Liver (tissue), 3 donors: ENCODE results near the gene METTL17.

Experiments
- ATF3 ChIP-seq: IDR thresholded peaks from 2 replicates; pipeline ENCODE4 v1.6.1; 2016; ENCODE audit warnings: antibody characterized with exemption
- CTCF ChIP-seq: fragments of 150-350 bp; IDR thresholded peaks from 2 replicates; pipeline ENCODE4 v1.5.1; 2017; ENCODE audit warnings: improper control_type of control experiment, low read depth, low read length; ENCODE audit not compliant: missing input control
- GABPA ChIP-seq, 2 donors: IDR thresholded peaks in 1 of 2; conservative IDR thresholded peaks in 1 of 2; 2 replicates each; pipeline ENCODE4 v1.6.1; 2016; ENCODE audit warnings: antibody characterized with exemption in 2 of 2, mild to moderate bottlenecking in 1 of 2, moderate library complexity in 1 of 2
- MAX ChIP-seq: IDR thresholded peaks from 2 replicates; pipeline ENCODE4 v1.6.1; 2016; ENCODE audit warnings: antibody characterized with exemption
- TF ChIP-seq, protein P1 (sequence below): IDR thresholded peaks from 2 replicates; pipeline ENCODE4 v1.6.1; 2016; ENCODE audit warnings: antibody characterized with exemption, mild to moderate bottlenecking
- TF ChIP-seq, protein P2 (sequence below): IDR thresholded peaks from 2 replicates; pipeline ENCODE4 v1.6.1; 2016; ENCODE audit warnings: antibody characterized with exemption
- donor health status: healthy.
- donor health status: healthy.

GRCh38 chr14:20978687-20979086 lies 11.1 kb upstream of the METTL17 start:
- TF ChIP-seq CTCF (no peak), MAX (no peak), GABPA (IDR thresholded peaks at IDR 0.05 in 1 of 2, conservative IDR thresholded peaks at IDR 0.05 in 1 of 2) (no peak), ATF3 (no peak)
- TF ChIP-seq, protein P1, sequence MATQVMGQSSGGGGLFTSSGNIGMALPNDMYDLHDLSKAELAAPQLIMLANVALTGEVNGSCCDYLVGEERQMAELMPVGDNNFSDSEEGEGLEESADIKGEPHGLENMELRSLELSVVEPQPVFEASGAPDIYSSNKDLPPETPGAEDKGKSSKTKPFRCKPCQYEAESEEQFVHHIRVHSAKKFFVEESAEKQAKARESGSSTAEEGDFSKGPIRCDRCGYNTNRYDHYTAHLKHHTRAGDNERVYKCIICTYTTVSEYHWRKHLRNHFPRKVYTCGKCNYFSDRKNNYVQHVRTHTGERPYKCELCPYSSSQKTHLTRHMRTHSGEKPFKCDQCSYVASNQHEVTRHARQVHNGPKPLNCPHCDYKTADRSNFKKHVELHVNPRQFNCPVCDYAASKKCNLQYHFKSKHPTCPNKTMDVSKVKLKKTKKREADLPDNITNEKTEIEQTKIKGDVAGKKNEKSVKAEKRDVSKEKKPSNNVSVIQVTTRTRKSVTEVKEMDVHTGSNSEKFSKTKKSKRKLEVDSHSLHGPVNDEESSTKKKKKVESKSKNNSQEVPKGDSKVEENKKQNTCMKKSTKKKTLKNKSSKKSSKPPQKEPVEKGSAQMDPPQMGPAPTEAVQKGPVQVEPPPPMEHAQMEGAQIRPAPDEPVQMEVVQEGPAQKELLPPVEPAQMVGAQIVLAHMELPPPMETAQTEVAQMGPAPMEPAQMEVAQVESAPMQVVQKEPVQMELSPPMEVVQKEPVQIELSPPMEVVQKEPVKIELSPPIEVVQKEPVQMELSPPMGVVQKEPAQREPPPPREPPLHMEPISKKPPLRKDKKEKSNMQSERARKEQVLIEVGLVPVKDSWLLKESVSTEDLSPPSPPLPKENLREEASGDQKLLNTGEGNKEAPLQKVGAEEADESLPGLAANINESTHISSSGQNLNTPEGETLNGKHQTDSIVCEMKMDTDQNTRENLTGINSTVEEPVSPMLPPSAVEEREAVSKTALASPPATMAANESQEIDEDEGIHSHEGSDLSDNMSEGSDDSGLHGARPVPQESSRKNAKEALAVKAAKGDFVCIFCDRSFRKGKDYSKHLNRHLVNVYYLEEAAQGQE = no peak
- TF ChIP-seq, protein P2, sequence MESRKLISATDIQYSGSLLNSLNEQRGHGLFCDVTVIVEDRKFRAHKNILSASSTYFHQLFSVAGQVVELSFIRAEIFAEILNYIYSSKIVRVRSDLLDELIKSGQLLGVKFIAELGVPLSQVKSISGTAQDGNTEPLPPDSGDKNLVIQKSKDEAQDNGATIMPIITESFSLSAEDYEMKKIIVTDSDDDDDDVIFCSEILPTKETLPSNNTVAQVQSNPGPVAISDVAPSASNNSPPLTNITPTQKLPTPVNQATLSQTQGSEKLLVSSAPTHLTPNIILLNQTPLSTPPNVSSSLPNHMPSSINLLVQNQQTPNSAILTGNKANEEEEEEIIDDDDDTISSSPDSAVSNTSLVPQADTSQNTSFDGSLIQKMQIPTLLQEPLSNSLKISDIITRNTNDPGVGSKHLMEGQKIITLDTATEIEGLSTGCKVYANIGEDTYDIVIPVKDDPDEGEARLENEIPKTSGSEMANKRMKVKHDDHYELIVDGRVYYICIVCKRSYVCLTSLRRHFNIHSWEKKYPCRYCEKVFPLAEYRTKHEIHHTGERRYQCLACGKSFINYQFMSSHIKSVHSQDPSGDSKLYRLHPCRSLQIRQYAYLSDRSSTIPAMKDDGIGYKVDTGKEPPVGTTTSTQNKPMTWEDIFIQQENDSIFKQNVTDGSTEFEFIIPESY = no peak
